IMR-90 (cell line): Measurements from ENCODE around the gene LRRC8E. TPM values are rescaled to one million over a fixed set of nuclear protein-coding genes. Genes with fewer than 3 reads are reported as not detected.

Experiments used
- ATAC-seq: fragments of 200-7000 bp; cut with Tn5 transposase; 2 replicates; pipeline ENCODE4 v1.9.1; 2020; ENCODE audit warnings: low read depth, mild to moderate bottlenecking, moderate library complexity
- BruUV-seq: library from RNA; stranded (reverse); fragments of 400-500 nt; replicated peaks from 2 replicates; lab custom pipeline; 2021; lab: Mats Ljungman, UMichigan
- CTCF ChIA-PET: fragments of 300-600 bp; formaldehyde crosslinking; extraction: SDS; loops from one replicate; lab custom pipeline; 2021; ENCODE audit warnings: antibody characterized with exemption; lab: Yijun Ruan, JAX
- POLR2A ChIA-PET: fragments of 300-600 bp; sonication (Branson Sonifier 250); formaldehyde crosslinking; loops from one replicate; lab custom pipeline; 2022; ENCODE audit warnings: antibody characterized with exemption; ENCODE audit not compliant: unreplicated experiment; lab: Charles Lee
- DNase-seq: peaks from one replicate; pipeline ENCODE4 v3.0.0; 2013
- H2AFZ ChIP-seq: replicated peaks from 2 replicates; pipeline ENCODE3; 2013; ENCODE audit warnings: low read length, mild to moderate bottlenecking; ENCODE audit not compliant: poor library complexity
- H2AK5ac ChIP-seq: 2 replicates; pipeline ENCODE4 v1.6.1; 2013; ENCODE audit warnings: low read depth, low read length, inconsistent platforms
- H2AK9ac ChIP-seq: replicated peaks from 2 replicates; pipeline ENCODE3; 2013; ENCODE audit warnings: mild to moderate bottlenecking, low read depth, low read length, moderate library complexity; ENCODE audit not compliant: poor library complexity
- H2BK120ac ChIP-seq: 2 replicates; pipeline ENCODE4 v1.6.1; 2013; ENCODE audit warnings: low read depth, low read length, inconsistent platforms
- H2BK15ac ChIP-seq: 3 replicates; pipeline ENCODE4 v1.6.1; 2013; ENCODE audit warnings: low read depth, low read length, inconsistent platforms
- H2BK20ac ChIP-seq: 2 replicates; pipeline ENCODE4 v1.6.1; 2013; ENCODE audit warnings: low read depth, mild to moderate bottlenecking, inconsistent platforms, low read length, moderate library complexity
- H2BK5ac ChIP-seq: 2 replicates; pipeline ENCODE4 v1.6.1; 2013; ENCODE audit warnings: mild to moderate bottlenecking, low read depth, low read length, inconsistent platforms; ENCODE audit not compliant: poor library complexity, severe bottlenecking
- H3K14ac ChIP-seq: replicated peaks from 2 replicates; pipeline ENCODE4 v1.6.1; 2013; ENCODE audit warnings: low read depth, low read length, inconsistent platforms
- H3K18ac ChIP-seq: 2 replicates; pipeline ENCODE4 v1.6.1; 2013; ENCODE audit warnings: low read depth, low read length, control low read depth
- H3K23ac ChIP-seq: 2 replicates; pipeline ENCODE4 v1.6.1; 2013; ENCODE audit warnings: low read depth, low read length, inconsistent platforms
- H3K27ac ChIP-seq: 2 replicates; pipeline ENCODE4 v1.5.1; 2013; ENCODE audit warnings: mild to moderate bottlenecking, control low read depth, low read length; ENCODE audit not compliant: insufficient read depth
- H3K27me3 ChIP-seq: 2 replicates; pipeline ENCODE4 v1.6.1; 2013; ENCODE audit warnings: low read length; ENCODE audit not compliant: control insufficient read depth, insufficient read depth
- H3K36me3 ChIP-seq: 2 replicates; pipeline ENCODE4 v1.6.1; 2013; ENCODE audit warnings: low read length, mixed read lengths; ENCODE audit not compliant: control insufficient read depth, insufficient read depth
- H3K4ac ChIP-seq: 2 replicates; pipeline ENCODE4 v1.6.1; 2013; ENCODE audit warnings: low read depth, low read length, inconsistent platforms
- H3K4me1 ChIP-seq: 2 replicates; pipeline ENCODE4 v1.6.1; 2013; ENCODE audit warnings: low read length, mixed read lengths; ENCODE audit not compliant: control insufficient read depth, insufficient read depth
- H3K4me2 ChIP-seq: 2 replicates; pipeline ENCODE4 v1.6.1; 2013; ENCODE audit warnings: low read depth, mild to moderate bottlenecking, control low read depth, low read length, moderate library complexity
- H3K4me3 ChIP-seq: 2 replicates; pipeline ENCODE4 v1.5.1; 2013; ENCODE audit warnings: low read depth, mild to moderate bottlenecking, control low read depth, low read length, moderate library complexity; ENCODE audit not compliant: insufficient read depth
- H3K56ac ChIP-seq: 2 replicates; pipeline ENCODE4 v1.6.1; 2013; ENCODE audit warnings: low read length, inconsistent platforms; ENCODE audit not compliant: insufficient read depth; ENCODE audit errors: extremely low read depth
- H3K79me1 ChIP-seq, 2 experiments: 2 replicates each; pipeline ENCODE4 v1.6.1; 2013; ENCODE audit warnings: low read length in 2 of 2, inconsistent platforms in 1 of 2, low read depth in 1 of 2
- H3K9ac ChIP-seq: 2 replicates; pipeline ENCODE4 v1.6.1; 2013; ENCODE audit warnings: low read depth, low read length, control low read depth
- H3K9me1 ChIP-seq: 2 replicates; pipeline ENCODE4 v1.6.1; 2013; ENCODE audit warnings: low read length, inconsistent platforms; ENCODE audit not compliant: insufficient read depth
- H3K9me3 ChIP-seq: 2 replicates; pipeline ENCODE4 v1.6.1; 2013; ENCODE audit warnings: low read length; ENCODE audit not compliant: control insufficient read depth, insufficient read depth
- H4K20me1 ChIP-seq: 2 replicates; pipeline ENCODE4 v1.6.1; 2013; ENCODE audit warnings: low read length, inconsistent platforms; ENCODE audit not compliant: insufficient read depth
- H4K5ac ChIP-seq: 2 replicates; pipeline ENCODE4 v1.6.1; 2013; ENCODE audit warnings: mild to moderate bottlenecking, low read depth, low read length, control low read depth
- H4K8ac ChIP-seq, 2 experiments: 2 replicates each; pipeline ENCODE4 v1.6.1; 2013; ENCODE audit warnings: low read depth in 2 of 2, low read length in 2 of 2, control low read depth in 1 of 2, inconsistent platforms in 1 of 2
- H4K91ac ChIP-seq: 2 replicates; pipeline ENCODE4 v1.6.1; 2013; ENCODE audit warnings: low read depth, low read length, inconsistent platforms; ENCODE audit not compliant: insufficient read depth
- BHLHE40 ChIP-seq: fragments of 150-350 bp; IDR thresholded peaks from 2 replicates; pipeline ENCODE4 v1.6.1; 2016; ENCODE audit warnings: mild to moderate bottlenecking, low read depth, low read length
- CEBPB ChIP-seq: IDR thresholded peaks from 2 replicates; pipeline ENCODE4 v1.6.1; 2012; ENCODE audit warnings: low read depth, low read length, improper control_type of control experiment
- CHD1 ChIP-seq: IDR thresholded peaks from 2 replicates; pipeline ENCODE4 v1.6.1; 2012; ENCODE audit warnings: low read depth, low read length, improper control_type of control experiment
- FOS ChIP-seq: fragments of 150-350 bp; IDR thresholded peaks from 2 replicates; pipeline ENCODE4 v1.6.1; 2016; ENCODE audit warnings: low read depth, low read length
- MAFK ChIP-seq: IDR thresholded peaks from 2 replicates; pipeline ENCODE4 v1.6.1; 2012; ENCODE audit warnings: low read depth, low read length, improper control_type of control experiment
- MAZ ChIP-seq: IDR thresholded peaks from 2 replicates; pipeline ENCODE4 v1.6.1; 2012; ENCODE audit warnings: low read depth, mild to moderate bottlenecking, low read length, improper control_type of control experiment, moderate library complexity, borderline replicate concordance
- MXI1 ChIP-seq: IDR thresholded peaks from 2 replicates; pipeline ENCODE4 v1.6.1; 2012; ENCODE audit warnings: low read depth, mild to moderate bottlenecking, low read length, moderate library complexity, borderline replicate concordance
- NFE2L2 ChIP-seq: fragments of 150-350 bp; IDR thresholded peaks from 2 replicates; pipeline ENCODE4 v1.6.1; 2016; ENCODE audit warnings: low read depth, mild to moderate bottlenecking, low read length
- POLR2A ChIP-seq: IDR thresholded peaks from 2 replicates; pipeline ENCODE4 v1.6.1; 2012; ENCODE audit warnings: mild to moderate bottlenecking, low read depth, low read length
- RAD21 ChIP-seq: IDR thresholded peaks from 2 replicates; pipeline ENCODE4 v1.6.1; 2012; ENCODE audit warnings: low read length, improper control_type of control experiment
- RCOR1 ChIP-seq: IDR thresholded peaks from 2 replicates; pipeline ENCODE4 v1.6.1; 2012; ENCODE audit warnings: mild to moderate bottlenecking, low read length, improper control_type of control experiment; ENCODE audit not compliant: insufficient replicate concordance
- RFX5 ChIP-seq: IDR thresholded peaks from 2 replicates; pipeline ENCODE4 v1.8.0; 2012; ENCODE audit warnings: low read depth, mild to moderate bottlenecking, low read length, moderate library complexity
- WGBS, 2 experiments: methylation state at CpG; one replicate each; pipeline versions ENCODE4 v1.1.5 to v1.1.7; 2013; ENCODE audit warnings: missing lambda C conversion rate in 2 of 2; ENCODE audit not compliant: insufficient read length in 1 of 2; ENCODE audit errors: extremely low coverage in 2 of 2; 5-methylcytosine and 5-hydroxymethylcytosine counted together
- dilution Hi-C: fragments of 300-500 bp; cut with HindIII; formaldehyde crosslinking; loops from one replicate; pipeline ENCODE4 v1.14.3; 2018; ENCODE audit warnings: low sequenced_read_pairs; ENCODE audit not compliant: unreplicated experiment
- in situ Hi-C: fragments of 300-500 bp; cut with MboI; formaldehyde crosslinking; loops from 3 replicates; pipeline ENCODE4 v1.14.3; 2019; ENCODE audit warnings: low sequenced_read_pairs, inconsistent platforms, mixed read lengths
- intact Hi-C: fragments of 100-400 bp; cut with micrococcal nuclease; formaldehyde crosslinking; loops from 2 replicates; pipeline ENCODE4 v1.10.0; 2022
- polyA plus RNA-seq, 3 experiments: library from polyadenylated mRNA; depleted of rRNA; stranded (reverse); fragments of >200 nt; gene quantifications; 2 replicates each; pipeline ENCODE4 v1.2.3, GENCODE V29; 2012; ENCODE audit warnings: low replicate concordance in 1 of 3
- total RNA-seq: library from RNA; depleted of rRNA; stranded (reverse); fragments of >200 nt; gene quantifications from 2 replicates; pipeline ENCODE4 v1.2.3, GENCODE V29; 2012
- TF ChIP-seq, protein P1 (sequence below): conservative IDR thresholded peaks from 2 replicates; pipeline ENCODE4 v1.5.1; 2012; ENCODE audit warnings: mild to moderate bottlenecking, low read depth, low read length, improper control_type of control experiment
- TF ChIP-seq, protein P2 (sequence below): fragments of 150-350 bp; IDR thresholded peaks from 2 replicates; pipeline ENCODE4 v1.6.1; 2016; ENCODE audit warnings: low read depth, mild to moderate bottlenecking, low read length, moderate library complexity, borderline replicate concordance
- TF ChIP-seq, protein P3 (sequence below): fragments of 150-350 bp; IDR thresholded peaks from 2 replicates; pipeline ENCODE4 v1.6.1; 2017; ENCODE audit warnings: mild to moderate bottlenecking, antibody characterized with exemption, low read length, low read depth

Gene LRRC8E
- total and polyA plus RNA-seq, 2 of the 4 experiments (the other 2 are of a cell fraction) = 6.4 to 7.2 TPM

DNA sequence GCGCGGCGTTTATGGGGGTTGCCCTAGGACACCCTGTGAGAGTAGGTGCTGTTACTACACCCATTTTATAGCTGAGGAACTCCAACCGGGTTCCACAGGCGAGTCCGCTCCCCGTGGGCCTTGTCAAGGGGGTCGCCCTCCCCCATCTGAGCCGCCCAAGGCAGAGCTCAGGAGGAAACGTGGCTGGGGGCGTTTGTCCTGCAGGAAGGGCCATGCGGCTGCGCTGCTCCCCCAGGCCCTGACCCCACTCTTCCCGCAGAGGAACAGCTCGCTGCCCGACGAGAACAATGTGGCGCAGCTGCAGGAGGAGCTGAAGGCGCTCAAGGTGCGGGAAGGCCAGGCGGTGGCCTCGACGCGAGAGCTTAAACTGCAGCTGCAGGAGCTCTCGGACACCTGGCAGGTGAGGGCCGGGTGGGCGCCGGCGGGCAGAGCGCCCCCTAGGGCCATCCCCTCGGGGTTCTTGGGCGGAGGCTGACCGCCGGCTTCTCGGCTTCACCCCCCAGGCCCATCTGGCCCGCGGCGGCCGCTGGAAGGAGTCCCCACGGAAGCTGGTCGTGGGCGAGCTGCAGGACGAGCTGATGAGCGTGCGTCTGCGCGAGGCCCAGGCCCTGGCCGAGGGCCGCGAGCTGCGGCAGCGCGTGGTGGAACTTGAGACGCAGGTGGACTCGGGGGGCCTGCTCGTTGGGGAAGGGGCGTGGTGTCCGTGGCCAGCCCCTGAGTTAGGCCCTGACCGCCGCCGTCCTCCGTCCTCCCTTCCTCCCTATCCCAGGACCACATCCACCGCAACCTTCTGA is 26.5 kb upstream of the LRRC8E start:
- peak overlapping the region; percentile 72 for H3K4me2 ChIP-seq
- POLR2A ChIA-PET = interaction anchor here (0.5 kb wide), 1 partner anchor 792 kb away, joined by 3 read pairs; the partner anchor contains the start of gene ZNF557
- H4K5ac ChIP-seq = no peak overlapping the region
- no peak overlapping the region for H2AK5ac ChIP-seq
- no peak overlapping the region for H3K27ac ChIP-seq
- H2BK20ac ChIP-seq = no peak overlapping the region
- H4K91ac ChIP-seq = no peak overlapping the region
- BruUV-seq = no TSS peak
- peak overlapping the region; percentile 21; the same call in 1 of the 2 replicates for H3K4me3 ChIP-seq
- in situ Hi-C loops (no loop called here), dilution Hi-C loops (no loop called here), intact Hi-C loops (no loop called here)
- peaks cover 4% of the 10 kb centered on the region; the same call in 1 of the 2 replicates for H3K27me3 ChIP-seq
- H3K9me3 ChIP-seq = no peaks in the 10 kb centered on the region
- no peaks in the 10 kb centered on the region for H3K9me1 ChIP-seq
- H3K23ac ChIP-seq = no peak overlapping the region
- H4K8ac ChIP-seq = no peak overlapping the region
- peaks cover 2% of the 10 kb centered on the region; the same call in 1 of the 2 replicates for H3K36me3 ChIP-seq
- H3K4ac ChIP-seq = no peak overlapping the region
- no peak overlapping the region for H2BK120ac ChIP-seq
- H3K9ac ChIP-seq = no peak overlapping the region
- H4K20me1 ChIP-seq = 0 out of 2 replicates have a peak, but pooled peaks cover 7% of the 10 kb centered on the region
- no peak overlapping the region for H2BK15ac ChIP-seq
- H3K56ac ChIP-seq = no peak overlapping the region
- H3K14ac ChIP-seq = no peak overlapping the region
- ATAC-seq (no peak), DNase-seq (no peak)
- peaks cover 3% of the 10 kb centered on the region; the same call in 1 of the 2 replicates for H3K4me1 ChIP-seq
- H3K18ac ChIP-seq = no peak overlapping the region
- CTCF ChIA-PET = no interaction called here
- H2AK9ac ChIP-seq = peak overlapping the region; percentile 84
- no peak overlapping the region for H2BK5ac ChIP-seq
- 33% methylated on average over 33 of the region's 63 CpGs; no CpG with 5 or more reads in 1 of the 2 experiments for WGBS, 2 experiments
- H2AFZ ChIP-seq = peak overlapping the region; percentile 80
- no peaks in the 10 kb centered on the region for H3K79me1 ChIP-seq
- TF ChIP-seq CEBPB = no peak
- TF ChIP-seq RFX5 = no peak
- TF ChIP-seq BHLHE40 = no peak
- no peak for TF ChIP-seq MXI1
- TF ChIP-seq, protein P1, sequence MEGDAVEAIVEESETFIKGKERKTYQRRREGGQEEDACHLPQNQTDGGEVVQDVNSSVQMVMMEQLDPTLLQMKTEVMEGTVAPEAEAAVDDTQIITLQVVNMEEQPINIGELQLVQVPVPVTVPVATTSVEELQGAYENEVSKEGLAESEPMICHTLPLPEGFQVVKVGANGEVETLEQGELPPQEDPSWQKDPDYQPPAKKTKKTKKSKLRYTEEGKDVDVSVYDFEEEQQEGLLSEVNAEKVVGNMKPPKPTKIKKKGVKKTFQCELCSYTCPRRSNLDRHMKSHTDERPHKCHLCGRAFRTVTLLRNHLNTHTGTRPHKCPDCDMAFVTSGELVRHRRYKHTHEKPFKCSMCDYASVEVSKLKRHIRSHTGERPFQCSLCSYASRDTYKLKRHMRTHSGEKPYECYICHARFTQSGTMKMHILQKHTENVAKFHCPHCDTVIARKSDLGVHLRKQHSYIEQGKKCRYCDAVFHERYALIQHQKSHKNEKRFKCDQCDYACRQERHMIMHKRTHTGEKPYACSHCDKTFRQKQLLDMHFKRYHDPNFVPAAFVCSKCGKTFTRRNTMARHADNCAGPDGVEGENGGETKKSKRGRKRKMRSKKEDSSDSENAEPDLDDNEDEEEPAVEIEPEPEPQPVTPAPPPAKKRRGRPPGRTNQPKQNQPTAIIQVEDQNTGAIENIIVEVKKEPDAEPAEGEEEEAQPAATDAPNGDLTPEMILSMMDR = no peak
- TF ChIP-seq MAZ = no peak
- no peak for TF ChIP-seq RCOR1
- TF ChIP-seq MAFK = no peak
- no peak for TF ChIP-seq FOS
- TF ChIP-seq, protein P2, sequence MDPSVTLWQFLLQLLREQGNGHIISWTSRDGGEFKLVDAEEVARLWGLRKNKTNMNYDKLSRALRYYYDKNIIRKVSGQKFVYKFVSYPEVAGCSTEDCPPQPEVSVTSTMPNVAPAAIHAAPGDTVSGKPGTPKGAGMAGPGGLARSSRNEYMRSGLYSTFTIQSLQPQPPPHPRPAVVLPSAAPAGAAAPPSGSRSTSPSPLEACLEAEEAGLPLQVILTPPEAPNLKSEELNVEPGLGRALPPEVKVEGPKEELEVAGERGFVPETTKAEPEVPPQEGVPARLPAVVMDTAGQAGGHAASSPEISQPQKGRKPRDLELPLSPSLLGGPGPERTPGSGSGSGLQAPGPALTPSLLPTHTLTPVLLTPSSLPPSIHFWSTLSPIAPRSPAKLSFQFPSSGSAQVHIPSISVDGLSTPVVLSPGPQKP = no peak
- TF ChIP-seq, protein P3, sequence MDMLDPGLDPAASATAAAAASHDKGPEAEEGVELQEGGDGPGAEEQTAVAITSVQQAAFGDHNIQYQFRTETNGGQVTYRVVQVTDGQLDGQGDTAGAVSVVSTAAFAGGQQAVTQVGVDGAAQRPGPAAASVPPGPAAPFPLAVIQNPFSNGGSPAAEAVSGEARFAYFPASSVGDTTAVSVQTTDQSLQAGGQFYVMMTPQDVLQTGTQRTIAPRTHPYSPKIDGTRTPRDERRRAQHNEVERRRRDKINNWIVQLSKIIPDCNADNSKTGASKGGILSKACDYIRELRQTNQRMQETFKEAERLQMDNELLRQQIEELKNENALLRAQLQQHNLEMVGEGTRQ = no peak
- TF ChIP-seq NFE2L2 = no peak
- TF ChIP-seq POLR2A = no peak
- TF ChIP-seq CHD1 = no peak
- no peak for TF ChIP-seq RAD21
